OCI-LY1 (cell line): ENCODE results near the gene ALKBH7.

Source experiments
- CTCF ChIP-seq: fragments of 200-600 bp; sonication (generic), shearing (Covaris generic); IDR thresholded peaks from 2 replicates; pipeline ENCODE4 v1.5.1; 2017; ENCODE audit warnings: mild to moderate bottlenecking, antibody characterized with exemption, low read length, moderate library complexity, mixed read lengths
- EZH2 ChIP-seq: fragments of 200-600 bp; sonication (generic), shearing (Covaris generic); IDR thresholded peaks from 2 replicates; pipeline ENCODE4 v1.8.0; 2017; ENCODE audit warnings: borderline replicate concordance, mixed run types, mild to moderate bottlenecking, antibody characterized with exemption, low read length, moderate library complexity, mixed read lengths

GRCh38 chr19:6343462-6343861 is 29.1 kb upstream of the ALKBH7 start:
- TF ChIP-seq EZH2, result no peak
- TF ChIP-seq CTCF, result no peak
